KOPT-K1 (cell line): ENCODE measurements around the gene ZMYND12.

Experiments
- H3K27ac ChIP-seq: fragments of 200-600 bp; sonication (generic); 2 replicates; pipeline ENCODE4 v1.5.1; 2016; ENCODE audit warnings: antibody characterized with exemption, mild to moderate bottlenecking, low read depth, low read length; ENCODE audit not compliant: poor library complexity, severe bottlenecking
- H3K36me3 ChIP-seq: fragments of 200-600 bp; sonication (generic); 2 replicates; pipeline ENCODE4 v1.5.1; 2017; ENCODE audit warnings: antibody characterized with exemption, mild to moderate bottlenecking, low read length, moderate library complexity; ENCODE audit not compliant: insufficient read depth
- H3K9me3 ChIP-seq: fragments of 200-600 bp; sonication (generic); 2 replicates; pipeline ENCODE4 v1.5.1; 2017; ENCODE audit warnings: antibody characterized with exemption, low read length, mild to moderate bottlenecking; ENCODE audit not compliant: insufficient read depth, poor library complexity, severe bottlenecking

ZMYND12 gene

DNA sequence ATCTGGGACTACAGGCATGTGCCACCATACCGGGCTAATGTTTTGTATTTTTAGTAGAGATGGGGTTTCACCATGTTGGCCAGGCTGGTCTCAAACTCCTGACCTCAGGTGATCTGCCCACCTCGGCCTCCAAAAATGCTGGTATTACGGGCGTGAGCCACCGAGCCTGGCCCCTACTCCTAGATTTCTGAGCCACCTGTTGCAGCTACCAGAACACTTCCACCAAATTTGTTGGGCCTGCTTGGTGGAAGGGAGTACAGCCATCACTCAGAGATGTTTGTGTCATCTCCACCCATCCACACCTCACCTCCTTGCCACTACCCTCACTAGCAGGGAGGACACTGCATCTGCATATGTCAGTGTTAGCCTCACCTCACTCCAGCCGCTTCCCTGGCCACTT is 69.8 kb downstream of the ZMYND12 start:
- Histone ChIP-seq H3K27ac (no peak overlapping the region), H3K9me3 (no peaks in the 10 kb centered on the region), H3K36me3 (no peaks in the 10 kb centered on the region)

GRCh38 chr1:42385283-42385682 is 70.5 kb downstream of the ZMYND12 start:
- H3K36me3 ChIP-seq: no peaks in the 10 kb centered on the region
- H3K9me3 ChIP-seq: no peaks in the 10 kb centered on the region
- no peak overlapping the region for H3K27ac ChIP-seq

GRCh38 chr1:42381280-42381673 is 74.5 kb downstream of the ZMYND12 start:
- no peak overlapping the region for H3K27ac ChIP-seq
- H3K9me3 ChIP-seq: no peaks in the 10 kb centered on the region
- no peaks in the 10 kb centered on the region for H3K36me3 ChIP-seq

GRCh38 chr1:42380586-42381279 is 75.1 kb downstream of the ZMYND12 start, which contains the start of gene RIMKLA:
TSS of gene RIMKLA (plus strand) at chr1:42380792. CDS start at chr1:42380935, 143 bp downstream.
- H3K27ac ChIP-seq: no peak within 1 kb of the TSS
- no peaks in the 10 kb centered on the region for H3K36me3 ChIP-seq
- H3K9me3 ChIP-seq: no peaks in the 10 kb centered on the region
